ENCODE data around the gene CDC26. TPM values are rescaled to one million over a fixed set of nuclear protein-coding genes. Genes with fewer than 3 reads are reported as not detected.

CDC26 gene
- total and polyA plus RNA-seq, 8 donors, result 7.2 to 66.4 (median 27.1) TPM

- Histone ChIP-seq H3K9me3 (no peaks in the 10 kb centered on the region), H3K36me3 (peaks cover 40 to 58% (median 55%) of the 10 kb centered on the region in 4 donors), H3K4me1 (no peaks in the 10 kb centered on the region), H3K27me3 (no peaks in the 10 kb centered on the region), H3K4me3 (no peak overlapping the region), H3K27ac (peak overlapping the region in 1 of 5 donors; percentile 22)
- no peak for DNase-seq
- TF ChIP-seq CTCF (IDR thresholded peaks at IDR 0.05) (no peak), POLR2A (IDR thresholded peaks at IDR 0.05) (no peak), POLR2AphosphoS5 (IDR thresholded peaks at IDR 0.05) (no peak), EP300 (IDR thresholded peaks at IDR 0.05) (no peak)
- 84 to 86% (median 85%) methylated on average over 7 of the region's 7 CpGs for WGBS, 5 donors
- intact Hi-C loops (cut with DNase I; ENCODE audit: low total_unique reads), result no loop called here
Measured at GRCh38 chr9:113293285-113293878, 18.0 kb upstream of the CDC26 start.

- H3K4me3 ChIP-seq, result no peak overlapping the region
- H3K4me1 ChIP-seq, result no peaks in the 10 kb centered on the region
- TF ChIP-seq POLR2A (IDR thresholded peaks at IDR 0.05), result no peak
- H3K36me3 ChIP-seq, result peaks cover 63 to 91% (median 87%) of the 10 kb centered on the region in 4 donors
- H3K9me3 ChIP-seq, result no peaks in the 10 kb centered on the region
- intact Hi-C loops (cut with DNase I; ENCODE audit: low total_unique reads), result no loop called here
- DNase-seq, result no peak
- no peaks in the 10 kb centered on the region for H3K27me3 ChIP-seq
- WGBS, 5 donors, result 89 to 96% (median 93%) methylated on average over 6 of the region's 6 CpGs
- no peak overlapping the region for H3K27ac ChIP-seq
Measured at GRCh38 chr9:113290052-113290607, 14.8 kb upstream of the CDC26 start.

- TF ChIP-seq POLR2A (IDR thresholded peaks at IDR 0.05) (no peak), EP300 (IDR thresholded peaks at IDR 0.05) (no peak), CTCF (IDR thresholded peaks at IDR 0.05) (no peak), POLR2AphosphoS5 (IDR thresholded peaks at IDR 0.05) (no peak)
- WGBS, 5 donors, result 88 to 99% (median 98%) methylated on average over 2 of the region's 2 CpGs
- no peak overlapping the region for H3K4me3 ChIP-seq
- no peaks in the 10 kb centered on the region for H3K4me1 ChIP-seq
- intact Hi-C loops (cut with DNase I; ENCODE audit: low total_unique reads), result no loop called here
- no peak for DNase-seq
- no peak overlapping the region for H3K27ac ChIP-seq
- H3K36me3 ChIP-seq, result peaks cover 71 to 100% (median 98%) of the 10 kb centered on the region in 4 donors
- H3K27me3 ChIP-seq, result no peaks in the 10 kb centered on the region
- H3K9me3 ChIP-seq, result no peaks in the 10 kb centered on the region
Measured at GRCh38 chr9:113289091-113289490, 13.7 kb upstream of the CDC26 start.

- no peaks in the 10 kb centered on the region for H3K27me3 ChIP-seq
- H3K4me3 ChIP-seq, result no peak overlapping the region
- no peaks in the 10 kb centered on the region for H3K9me3 ChIP-seq
- intact Hi-C loops (cut with DNase I; ENCODE audit: low total_unique reads), result no loop called here
- DNase-seq, result no peak
- no peak for TF ChIP-seq POLR2A (IDR thresholded peaks at IDR 0.05)
- no peak for TF ChIP-seq POLR2AphosphoS5 (IDR thresholded peaks at IDR 0.05)
- no peak for TF ChIP-seq CTCF (IDR thresholded peaks at IDR 0.05)
- no peak for TF ChIP-seq EP300 (IDR thresholded peaks at IDR 0.05)
- peaks cover 6 to 20% (median 15%) of the 10 kb centered on the region in 4 donors for H3K4me1 ChIP-seq
- no peak overlapping the region for H3K27ac ChIP-seq
- 94 to 99% (median 97%) methylated on average over 4 of the region's 4 CpGs for WGBS, 5 donors
- peaks cover 62 to 97% (median 95%) of the 10 kb centered on the region in 4 donors for H3K36me3 ChIP-seq
Measured at GRCh38 chr9:113281356-113281755, 6.0 kb upstream of the CDC26 start.

GRCh38 chr9:113278840-113279239, 3.5 kb upstream of the CDC26 start:
- intact Hi-C loops (cut with DNase I; ENCODE audit: low total_unique reads), result loop anchor here (10.0 kb wide), 1 partner anchor 376 kb away; no protein-coding TSS in a partner anchor
- Histone ChIP-seq H3K9me3 (no peaks in the 10 kb centered on the region), H3K27ac (no peak overlapping the region), H3K27me3 (no peaks in the 10 kb centered on the region), H3K4me3 (no peak overlapping the region), H3K4me1 (peaks cover 9 to 35% (median 27%) of the 10 kb centered on the region in 4 donors), H3K36me3 (peaks cover 43 to 72% (median 70%) of the 10 kb centered on the region in 4 donors)
- 72 to 84% (median 76%) methylated on average over 4 of the region's 4 CpGs for WGBS, 5 donors
- TF ChIP-seq POLR2AphosphoS5 (IDR thresholded peaks at IDR 0.05) (no peak), EP300 (IDR thresholded peaks at IDR 0.05) (no peak), CTCF (IDR thresholded peaks at IDR 0.05) (no peak), POLR2A (IDR thresholded peaks at IDR 0.05) (no peak)
- no peak for DNase-seq
